ENCODE measurements around the gene TTC9B. TPM values are rescaled to one million over a fixed set of nuclear protein-coding genes. Genes with fewer than 3 reads are reported as not detected.

The TTC9B gene
- total RNA-seq: not detected in 2 replicates

DNA sequence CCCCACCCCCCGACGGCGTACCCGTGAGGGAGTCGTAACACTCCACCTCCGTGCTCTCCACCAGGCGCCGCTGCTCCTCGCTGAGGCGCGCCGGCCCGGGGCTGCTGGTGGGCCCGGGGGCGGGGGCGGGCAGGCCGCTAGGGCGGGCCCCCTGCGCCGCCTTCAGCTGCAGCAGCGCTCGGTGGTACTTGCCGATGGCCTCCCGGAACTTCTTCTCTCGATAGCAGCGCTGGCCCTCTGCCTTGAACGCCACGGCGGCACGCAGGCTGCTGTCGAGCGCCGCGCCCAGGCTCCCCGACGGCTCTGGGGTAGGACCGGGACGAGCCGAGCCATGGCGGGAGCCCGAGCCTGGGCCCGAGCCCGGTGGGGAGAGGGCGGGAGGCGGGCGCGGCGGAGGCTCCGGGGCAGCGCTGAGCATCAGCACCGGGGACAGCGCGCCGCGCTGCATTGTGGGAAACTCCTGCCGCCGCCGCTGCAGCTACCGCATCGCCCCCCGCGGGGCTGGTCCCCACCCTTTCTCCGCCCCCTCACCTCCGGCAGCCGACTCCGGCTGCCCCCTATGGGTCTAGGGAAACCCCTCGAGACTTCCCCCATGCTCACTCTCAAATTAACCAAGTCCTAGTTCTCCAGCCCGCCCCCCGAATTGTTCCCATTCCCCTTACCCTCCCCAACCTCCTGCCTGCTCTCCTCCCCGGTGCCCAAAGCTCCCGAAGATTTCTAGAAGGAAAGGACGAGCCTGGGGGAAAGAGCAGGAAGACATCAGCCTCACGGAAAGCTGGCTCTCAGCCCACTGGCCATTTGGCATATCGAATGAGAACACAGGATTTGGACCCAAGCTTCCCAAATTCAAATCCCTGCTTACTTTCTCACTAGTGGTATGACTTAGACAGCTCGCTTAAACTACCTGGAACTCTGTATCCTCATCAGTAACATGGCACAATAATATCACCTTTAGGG, at the start of gene TTC9B:
Gene TTC9B, minus strand, starts transcription at position 451 of the 957 bp plus-strand sequence. Its CDS starts 3 bp downstream, at position 448.

DNA sequence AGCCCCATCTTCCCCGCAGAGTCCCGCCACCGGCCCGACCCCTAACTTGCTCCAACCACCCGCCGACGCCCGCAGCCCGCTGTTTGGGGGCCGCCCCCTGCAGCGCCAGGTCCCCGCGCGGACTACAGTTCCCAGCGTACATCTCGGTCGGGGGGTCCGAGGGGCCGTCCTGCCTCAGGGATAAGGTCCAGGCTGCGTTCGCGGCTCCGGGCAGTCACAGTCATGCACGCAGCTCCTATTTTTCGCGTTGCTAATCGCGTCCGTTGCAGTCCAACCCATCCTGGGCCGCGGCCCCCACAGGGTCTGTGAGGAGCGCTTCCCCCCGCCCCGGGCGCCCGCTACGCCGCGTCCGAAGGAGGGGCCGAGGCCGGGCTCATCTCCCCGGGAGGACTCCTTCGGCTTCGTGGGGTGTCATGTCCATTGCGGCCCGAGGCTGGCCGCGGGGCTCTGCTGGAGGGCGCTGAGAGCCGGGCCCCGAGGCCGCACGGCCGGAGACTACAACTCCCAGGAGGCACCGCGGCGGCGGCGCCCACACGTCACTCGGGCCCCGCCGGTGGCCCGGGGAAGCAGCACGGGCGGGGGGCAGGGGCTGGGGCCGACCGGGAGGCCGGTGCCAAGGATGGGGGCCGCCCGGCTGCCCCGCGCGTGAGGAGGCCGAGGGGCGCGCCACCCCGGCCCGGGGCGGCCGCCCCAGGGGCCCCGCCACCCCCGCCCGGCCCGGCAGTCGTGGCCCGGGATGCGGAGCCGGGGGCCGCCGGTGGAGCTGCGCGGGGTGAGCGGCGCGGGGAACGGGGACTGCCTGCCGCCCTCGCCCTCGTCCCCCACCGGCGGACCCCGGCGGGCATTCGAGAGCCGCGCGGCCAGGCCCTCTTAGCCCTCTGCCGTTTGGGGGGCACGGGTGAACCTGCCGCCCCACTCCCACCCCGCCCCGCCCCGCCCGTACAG, 27.0 kb downstream of the TTC9B start, which contains the start of gene MAP3K10:
Gene MAP3K10, plus strand, starts transcription at position 536 of the 945 bp plus-strand sequence. CDS start 606 bp downstream, outside the sequence.

Other genes with a start within 250 kb of the TTC9B start
- 162 and 186 TPM in 2 replicates for gene PSMC4, start 247.2 kb downstream of the TTC9B start, total RNA-seq
- 2.2 and 2.9 TPM in 2 replicates for gene ZNF546, start 221.3 kb downstream of the TTC9B start, total RNA-seq
- gene ZNF780B, start 162.2 kb downstream of the TTC9B start, total RNA-seq: 3.6 and 6.6 TPM in 2 replicates
- 7.7 and 11.1 TPM in 2 replicates for gene ZNF780A, start 127.4 kb downstream of the TTC9B start, total RNA-seq
- 4.9 and 5.1 TPM in 2 replicates for gene MAP3K10, start 27.0 kb downstream of the TTC9B start, total RNA-seq
- gene CCNP, start 8.3 kb upstream of the TTC9B start, total RNA-seq: not detected in 2 replicates
- 67.5 and 73.3 TPM in 2 replicates for gene AKT2, start 67.0 kb upstream of the TTC9B start, total RNA-seq
- 9.2 and 15.0 TPM in 2 replicates for gene C19orf47, start 130.0 kb upstream of the TTC9B start, total RNA-seq
- 218 and 236 TPM in 2 replicates for gene PLD3, start 130.3 kb upstream of the TTC9B start, total RNA-seq
- gene HIPK4, start 171.8 kb upstream of the TTC9B start, total RNA-seq: under 0.01 and 0.15 TPM in 2 replicates
- gene PRX, start 195.0 kb upstream of the TTC9B start, total RNA-seq: 1.6 and 1.8 TPM in 2 replicates
- gene SERTAD1, start 207.6 kb upstream of the TTC9B start, total RNA-seq: 10.1 and 12.4 TPM in 2 replicates
- gene SERTAD3, start 226.0 kb upstream of the TTC9B start, total RNA-seq: 17.7 TPM in 2 replicates
- gene BLVRB, start 247.4 kb upstream of the TTC9B start, total RNA-seq: 80.2 and 84.3 TPM in 2 replicates
- gene SPTBN4, start 248.6 kb upstream of the TTC9B start, total RNA-seq: 0.34 and 1.5 TPM in 2 replicates

Measured in bronchus fibroblast of lung (primary cell).